WTC11 (cell line): ENCODE results near the gene JAKMIP3. TPM values are rescaled to one million over a fixed set of nuclear protein-coding genes. Genes with fewer than 3 reads are reported as not detected.

Source experiments
- ATAC-seq: fragments of 200-7000 bp; cut with Tn5 transposase; 2 replicates; pipeline ENCODE4 v1.10.0; 2021; ENCODE audit warnings: mild to moderate bottlenecking, moderate library complexity
- CTCF ChIA-PET: fragments of 300-600 bp; sonication (Branson Sonifier 250); formaldehyde crosslinking; loops from one replicate; lab custom pipeline; 2021; ENCODE audit warnings: antibody characterized with exemption; lab: Charles Lee
- POLR2A ChIA-PET: fragments of 350-600 bp; sonication (Branson Sonifier 250); formaldehyde crosslinking; loops from one replicate; lab custom pipeline; 2021; ENCODE audit warnings: antibody characterized with exemption; lab: Charles Lee
- DNase-seq: peaks from one replicate; pipeline ENCODE4 v3.0.0; 2021; ENCODE audit warnings: low spot score
- H3K27ac Mint-ChIP-seq: 2 replicates; pipeline ENCODE4 v1.8.0; 2021; ENCODE audit warnings: mixed read lengths
- H3K27me3 Mint-ChIP-seq: 2 replicates; pipeline ENCODE4 v1.8.0; 2021; ENCODE audit warnings: low read depth, mild to moderate bottlenecking, moderate library complexity, mixed read lengths
- H3K36me3 Mint-ChIP-seq: 2 replicates; pipeline ENCODE4 v1.8.0; 2021; ENCODE audit warnings: mixed read lengths
- H3K4me1 Mint-ChIP-seq: 2 replicates; pipeline ENCODE4 v1.8.0; 2022; ENCODE audit warnings: mixed read lengths
- H3K4me3 Mint-ChIP-seq: 2 replicates; pipeline ENCODE4 v1.8.0; 2021; ENCODE audit warnings: mild to moderate bottlenecking, moderate library complexity, mixed read lengths
- H3K9me3 Mint-ChIP-seq: 2 replicates; pipeline ENCODE4 v1.8.0; 2021; ENCODE audit warnings: mixed read lengths
- CBFB ChIP-seq: sonication (generic); formaldehyde crosslinking; IDR thresholded peaks from 2 replicates; pipeline ENCODE4 v1.8.1; 2022; ENCODE audit warnings: mild to moderate bottlenecking, low read depth, missing genetic modification reagents
- EMX1 ChIP-seq: fragments of 250-450 bp; sonication (Bioruptor Pico); IDR thresholded peaks from 2 replicates; pipeline ENCODE4 v1.8.0; 2021; ENCODE audit warnings: mild to moderate bottlenecking
- GRHL2 ChIP-seq: fragments of 250-450 bp; sonication (Bioruptor Pico); IDR thresholded peaks from 2 replicates; pipeline ENCODE4 v1.8.0; 2022; ENCODE audit warnings: mild to moderate bottlenecking, moderate library complexity; ENCODE audit not compliant: insufficient replicate concordance, severe bottlenecking
- GTF2I ChIP-seq: fragments of 250-450 bp; sonication (Bioruptor Pico); conservative IDR thresholded peaks from 2 replicates; pipeline ENCODE4 v1.4.0; 2021; ENCODE audit warnings: mild to moderate bottlenecking
- HMGA2 ChIP-seq: fragments of 250-450 bp; sonication (Bioruptor Pico); IDR thresholded peaks from 2 replicates; pipeline ENCODE4 v1.4.0; 2021; ENCODE audit warnings: mild to moderate bottlenecking, moderate library complexity
- NR1H2 ChIP-seq: sonication (generic); formaldehyde crosslinking; IDR thresholded peaks from 2 replicates; pipeline ENCODE4 v1.9.0; 2021; ENCODE audit warnings: mild to moderate bottlenecking, moderate library complexity, missing genetic modification reagents
- OVOL2 ChIP-seq: fragments of 250-450 bp; sonication (Bioruptor Pico); IDR thresholded peaks from 2 replicates; pipeline ENCODE4 v1.9.0; 2021; ENCODE audit warnings: mild to moderate bottlenecking, borderline replicate concordance
- PRRX2 ChIP-seq: fragments of 250-450 bp; sonication (Bioruptor Pico); IDR thresholded peaks from 2 replicates; pipeline ENCODE4 v1.8.0; 2021; ENCODE audit warnings: mild to moderate bottlenecking
- SOX15 ChIP-seq: fragments of 250-450 bp; sonication (Bioruptor Pico); IDR thresholded peaks from 2 replicates; pipeline ENCODE4 v1.9.0; 2021; ENCODE audit warnings: mild to moderate bottlenecking
- TCF7 ChIP-seq: sonication (generic); formaldehyde crosslinking; IDR thresholded peaks from 2 replicates; pipeline ENCODE4 v1.8.0; 2022; ENCODE audit warnings: mild to moderate bottlenecking, low read depth, missing genetic modification reagents, moderate library complexity
- TEAD1 ChIP-seq: sonication (generic); formaldehyde crosslinking; IDR thresholded peaks from 2 replicates; pipeline ENCODE4 v1.8.0; 2022; ENCODE audit warnings: mild to moderate bottlenecking, missing genetic modification reagents
- ZNF219 ChIP-seq: sonication (generic); formaldehyde crosslinking; IDR thresholded peaks from 2 replicates; pipeline ENCODE4 v1.8.0; 2023; ENCODE audit warnings: missing genetic modification reagents, mild to moderate bottlenecking, borderline replicate concordance
- ZNF263 ChIP-seq: sonication (generic); formaldehyde crosslinking; IDR thresholded peaks from 2 replicates; pipeline ENCODE4 v1.8.1; 2022; ENCODE audit warnings: low read depth, mild to moderate bottlenecking, moderate library complexity, missing genetic modification reagents
- ZNF396 ChIP-seq: fragments of 250-450 bp; sonication (Bioruptor Pico); IDR thresholded peaks from 2 replicates; pipeline ENCODE4 v1.8.0; 2021; ENCODE audit warnings: mild to moderate bottlenecking, moderate library complexity, borderline replicate concordance
- ZNF671 ChIP-seq: fragments of 250-450 bp; sonication (Bioruptor Pico); IDR thresholded peaks from 2 replicates; pipeline ENCODE4 v1.8.0; 2021; ENCODE audit warnings: mild to moderate bottlenecking
- total RNA-seq: library from RNA; stranded (reverse); gene quantifications from 3 replicates; pipeline ENCODE4 v1.2.3, GENCODE V29; 2021
- TF ChIP-seq, protein P1 (sequence below): fragments of 250-450 bp; sonication (Bioruptor Pico); conservative IDR thresholded peaks from 2 replicates; pipeline ENCODE4 v1.9.0; 2021; ENCODE audit warnings: mild to moderate bottlenecking
- TF ChIP-seq, protein P2 (sequence below): sonication (generic); formaldehyde crosslinking; IDR thresholded peaks from 2 replicates; pipeline ENCODE4 v1.8.1; 2023; ENCODE audit warnings: mild to moderate bottlenecking, missing genetic modification reagents, borderline replicate concordance
- TF ChIP-seq, protein P3 (sequence below): sonication (generic); formaldehyde crosslinking; IDR thresholded peaks from 2 replicates; pipeline ENCODE4 v1.8.0; 2023; ENCODE audit warnings: missing genetic modification reagents, mild to moderate bottlenecking, borderline replicate concordance
- TF ChIP-seq, protein P4 (sequence below): sonication (generic); formaldehyde crosslinking; IDR thresholded peaks from 2 replicates; pipeline ENCODE4 v1.8.1; 2023; ENCODE audit warnings: mild to moderate bottlenecking, missing genetic modification reagents, moderate library complexity

JAKMIP3 gene
- total RNA-seq, 1 experiment from 2014 or later: 1.7 TPM

DNA sequence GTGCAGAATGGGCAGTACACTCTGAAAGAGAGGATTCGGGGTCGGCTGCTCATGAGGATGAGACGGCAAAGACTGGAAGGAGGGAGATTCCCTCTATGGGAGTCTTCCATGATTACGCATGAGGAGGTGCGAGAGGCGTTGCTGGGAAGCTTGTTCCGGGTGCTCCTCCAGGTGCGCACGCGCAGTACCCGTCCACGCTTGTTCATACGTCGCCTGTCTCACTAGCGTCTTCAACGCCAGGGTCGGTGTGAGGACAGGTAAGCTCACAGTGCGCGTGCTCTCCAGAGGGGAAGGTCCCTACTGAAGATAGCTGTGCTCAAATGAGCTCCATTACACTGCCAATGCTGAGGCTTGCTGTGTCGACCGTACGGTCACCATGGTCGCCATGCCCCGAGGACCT lies 44.7 kb upstream of the JAKMIP3 start (continued):
- TF ChIP-seq, protein P1, sequence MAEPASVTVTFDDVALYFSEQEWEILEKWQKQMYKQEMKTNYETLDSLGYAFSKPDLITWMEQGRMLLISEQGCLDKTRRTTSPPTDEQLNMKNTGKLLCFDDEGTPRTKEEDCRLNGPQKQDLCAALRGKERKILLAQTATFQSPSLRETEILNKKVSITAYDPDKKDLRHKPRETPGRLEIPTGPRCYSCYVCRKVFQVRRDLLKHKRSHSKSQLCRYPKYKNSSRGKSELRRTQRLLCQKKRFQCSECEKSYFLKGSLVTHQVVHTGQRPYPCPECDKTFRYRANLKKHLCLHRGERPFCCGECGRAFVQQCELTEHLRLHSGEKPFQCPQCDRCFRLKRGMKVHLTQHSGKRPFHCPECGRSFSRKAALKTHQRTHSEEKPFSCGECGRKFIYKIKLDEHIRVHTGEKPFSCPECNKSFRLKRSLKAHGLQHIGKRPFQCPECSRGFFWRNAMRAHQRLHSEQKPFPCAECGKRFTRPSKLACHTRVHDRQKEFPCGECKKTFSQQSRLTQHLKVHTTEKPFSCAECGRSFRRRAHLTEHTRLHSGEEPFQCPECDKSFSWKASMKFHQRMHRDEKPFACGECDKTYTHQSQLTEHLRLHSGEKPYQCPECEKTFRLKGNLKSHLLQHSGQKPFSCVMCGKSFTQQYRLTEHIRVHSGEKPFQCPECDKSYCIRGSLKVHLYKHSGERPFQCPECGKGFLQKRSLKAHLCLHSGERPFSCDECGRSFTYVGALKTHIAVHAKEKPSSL (CRISPR knock-in tag): no peak
- no peak for TF ChIP-seq OVOL2 (CRISPR knock-in tag)
- no peak for TF ChIP-seq TEAD1 (CRISPR knock-in tag)

DNA sequence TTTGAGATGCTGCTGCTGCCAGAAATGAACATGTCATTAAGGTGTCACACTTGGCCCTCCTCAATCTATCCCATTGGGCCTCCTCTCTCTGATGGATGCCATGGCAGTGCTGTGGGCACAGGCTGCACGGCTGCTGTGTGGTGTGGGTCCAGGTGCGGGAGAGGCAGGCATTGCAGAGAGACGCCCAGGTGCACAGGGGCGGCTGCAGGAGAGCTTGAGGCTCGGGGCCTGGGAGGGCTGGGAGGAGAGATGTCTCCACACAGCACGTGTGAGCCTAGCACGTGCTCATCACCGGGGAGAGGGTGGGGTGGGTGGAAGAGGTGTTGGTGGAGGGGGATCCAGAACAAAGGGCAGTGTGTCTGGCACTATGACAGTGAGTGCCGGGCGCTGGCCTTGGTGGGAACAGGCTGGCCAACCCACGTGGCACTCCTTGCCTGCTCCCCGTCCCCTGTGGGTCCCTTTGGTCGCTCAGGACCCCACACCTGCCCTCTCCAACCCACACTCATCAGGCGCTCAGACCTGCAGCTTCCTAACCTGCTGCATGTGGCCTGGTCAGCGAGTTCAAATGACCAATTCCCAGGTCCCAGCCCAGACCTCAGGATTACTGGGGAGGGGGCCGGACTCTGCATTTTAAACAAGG lies 44.1 kb upstream of the JAKMIP3 start:
- no peak for ATAC-seq
- no peak overlapping the region for H3K27ac Mint-ChIP-seq
- no peaks in the 10 kb centered on the region for H3K36me3 Mint-ChIP-seq
- H3K4me3 Mint-ChIP-seq: no peak overlapping the region
- H3K4me1 Mint-ChIP-seq: peaks cover 8% of the 10 kb centered on the region
- peaks cover 22% of the 10 kb centered on the region for H3K27me3 Mint-ChIP-seq
- H3K9me3 Mint-ChIP-seq: no peaks in the 10 kb centered on the region
- CTCF ChIA-PET: interaction anchor here (0.7 to 3.9 kb wide), 3 partner anchors 14 to 113 kb away, joined by 3 to 112 read pairs (median 12); no protein-coding TSS in a partner anchor
- POLR2A ChIA-PET: no interaction called here
- DNase-seq: no peak
- TF ChIP-seq NR1H2 (no peak), ZNF219 (CRISPR knock-in tag) (no peak), GRHL2 (CRISPR knock-in tag) (no peak), HMGA2 (CRISPR knock-in tag) (no peak), TEAD1 (CRISPR knock-in tag) (no peak), ZNF396 (no peak), SOX15 (no peak), CBFB (no peak), EMX1 (CRISPR knock-in tag) (no peak), GTF2I (CRISPR knock-in tag) (no peak), TCF7 (CRISPR knock-in tag) (no peak), ZNF671 (no peak), ZNF263 (CRISPR knock-in tag) (no peak), PRRX2 (CRISPR knock-in tag) (no peak)
- TF ChIP-seq, protein P1 (CRISPR knock-in tag): no peak
- TF ChIP-seq, protein P2, sequence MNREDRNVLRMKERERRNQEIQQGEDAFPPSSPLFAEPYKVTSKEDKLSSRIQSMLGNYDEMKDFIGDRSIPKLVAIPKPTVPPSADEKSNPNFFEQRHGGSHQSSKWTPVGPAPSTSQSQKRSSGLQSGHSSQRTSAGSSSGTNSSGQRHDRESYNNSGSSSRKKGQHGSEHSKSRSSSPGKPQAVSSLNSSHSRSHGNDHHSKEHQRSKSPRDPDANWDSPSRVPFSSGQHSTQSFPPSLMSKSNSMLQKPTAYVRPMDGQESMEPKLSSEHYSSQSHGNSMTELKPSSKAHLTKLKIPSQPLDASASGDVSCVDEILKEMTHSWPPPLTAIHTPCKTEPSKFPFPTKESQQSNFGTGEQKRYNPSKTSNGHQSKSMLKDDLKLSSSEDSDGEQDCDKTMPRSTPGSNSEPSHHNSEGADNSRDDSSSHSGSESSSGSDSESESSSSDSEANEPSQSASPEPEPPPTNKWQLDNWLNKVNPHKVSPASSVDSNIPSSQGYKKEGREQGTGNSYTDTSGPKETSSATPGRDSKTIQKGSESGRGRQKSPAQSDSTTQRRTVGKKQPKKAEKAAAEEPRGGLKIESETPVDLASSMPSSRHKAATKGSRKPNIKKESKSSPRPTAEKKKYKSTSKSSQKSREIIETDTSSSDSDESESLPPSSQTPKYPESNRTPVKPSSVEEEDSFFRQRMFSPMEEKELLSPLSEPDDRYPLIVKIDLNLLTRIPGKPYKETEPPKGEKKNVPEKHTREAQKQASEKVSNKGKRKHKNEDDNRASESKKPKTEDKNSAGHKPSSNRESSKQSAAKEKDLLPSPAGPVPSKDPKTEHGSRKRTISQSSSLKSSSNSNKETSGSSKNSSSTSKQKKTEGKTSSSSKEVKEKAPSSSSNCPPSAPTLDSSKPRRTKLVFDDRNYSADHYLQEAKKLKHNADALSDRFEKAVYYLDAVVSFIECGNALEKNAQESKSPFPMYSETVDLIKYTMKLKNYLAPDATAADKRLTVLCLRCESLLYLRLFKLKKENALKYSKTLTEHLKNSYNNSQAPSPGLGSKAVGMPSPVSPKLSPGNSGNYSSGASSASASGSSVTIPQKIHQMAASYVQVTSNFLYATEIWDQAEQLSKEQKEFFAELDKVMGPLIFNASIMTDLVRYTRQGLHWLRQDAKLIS (CRISPR knock-in tag): no peak
- TF ChIP-seq, protein P3, sequence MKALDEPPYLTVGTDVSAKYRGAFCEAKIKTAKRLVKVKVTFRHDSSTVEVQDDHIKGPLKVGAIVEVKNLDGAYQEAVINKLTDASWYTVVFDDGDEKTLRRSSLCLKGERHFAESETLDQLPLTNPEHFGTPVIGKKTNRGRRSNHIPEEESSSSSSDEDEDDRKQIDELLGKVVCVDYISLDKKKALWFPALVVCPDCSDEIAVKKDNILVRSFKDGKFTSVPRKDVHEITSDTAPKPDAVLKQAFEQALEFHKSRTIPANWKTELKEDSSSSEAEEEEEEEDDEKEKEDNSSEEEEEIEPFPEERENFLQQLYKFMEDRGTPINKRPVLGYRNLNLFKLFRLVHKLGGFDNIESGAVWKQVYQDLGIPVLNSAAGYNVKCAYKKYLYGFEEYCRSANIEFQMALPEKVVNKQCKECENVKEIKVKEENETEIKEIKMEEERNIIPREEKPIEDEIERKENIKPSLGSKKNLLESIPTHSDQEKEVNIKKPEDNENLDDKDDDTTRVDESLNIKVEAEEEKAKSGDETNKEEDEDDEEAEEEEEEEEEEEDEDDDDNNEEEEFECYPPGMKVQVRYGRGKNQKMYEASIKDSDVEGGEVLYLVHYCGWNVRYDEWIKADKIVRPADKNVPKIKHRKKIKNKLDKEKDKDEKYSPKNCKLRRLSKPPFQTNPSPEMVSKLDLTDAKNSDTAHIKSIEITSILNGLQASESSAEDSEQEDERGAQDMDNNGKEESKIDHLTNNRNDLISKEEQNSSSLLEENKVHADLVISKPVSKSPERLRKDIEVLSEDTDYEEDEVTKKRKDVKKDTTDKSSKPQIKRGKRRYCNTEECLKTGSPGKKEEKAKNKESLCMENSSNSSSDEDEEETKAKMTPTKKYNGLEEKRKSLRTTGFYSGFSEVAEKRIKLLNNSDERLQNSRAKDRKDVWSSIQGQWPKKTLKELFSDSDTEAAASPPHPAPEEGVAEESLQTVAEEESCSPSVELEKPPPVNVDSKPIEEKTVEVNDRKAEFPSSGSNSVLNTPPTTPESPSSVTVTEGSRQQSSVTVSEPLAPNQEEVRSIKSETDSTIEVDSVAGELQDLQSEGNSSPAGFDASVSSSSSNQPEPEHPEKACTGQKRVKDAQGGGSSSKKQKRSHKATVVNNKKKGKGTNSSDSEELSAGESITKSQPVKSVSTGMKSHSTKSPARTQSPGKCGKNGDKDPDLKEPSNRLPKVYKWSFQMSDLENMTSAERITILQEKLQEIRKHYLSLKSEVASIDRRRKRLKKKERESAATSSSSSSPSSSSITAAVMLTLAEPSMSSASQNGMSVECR (CRISPR knock-in tag): no peak
- TF ChIP-seq, protein P4, sequence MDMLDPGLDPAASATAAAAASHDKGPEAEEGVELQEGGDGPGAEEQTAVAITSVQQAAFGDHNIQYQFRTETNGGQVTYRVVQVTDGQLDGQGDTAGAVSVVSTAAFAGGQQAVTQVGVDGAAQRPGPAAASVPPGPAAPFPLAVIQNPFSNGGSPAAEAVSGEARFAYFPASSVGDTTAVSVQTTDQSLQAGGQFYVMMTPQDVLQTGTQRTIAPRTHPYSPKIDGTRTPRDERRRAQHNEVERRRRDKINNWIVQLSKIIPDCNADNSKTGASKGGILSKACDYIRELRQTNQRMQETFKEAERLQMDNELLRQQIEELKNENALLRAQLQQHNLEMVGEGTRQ: no peak
- TF ChIP-seq, all 79 proteins: peak for 0
